Central memory CD8-positive, alpha-beta T cell (primary cell): Measurements from ENCODE around the gene DRC7.
"Not testable (repeated sequence)": the region's sequence is repeated elsewhere in the genome, so short reads cannot be mapped to it uniquely, and the experiment has no call there.

Experiments
- ATAC-seq: fragments of 150-1000 bp; cut with Tn5 transposase; replicated peaks from 2 replicates; pipeline ENCODE4 v1.10.0; 2022; ENCODE audit warnings: mild to moderate bottlenecking, moderate FRiP score, moderate number of reproducible peaks; ENCODE audit not compliant: poor library complexity, severe bottlenecking; ENCODE audit errors: extremely low read depth
- DNase-seq, 2 donors: peaks; one replicate each; pipeline ENCODE4 v3.0.0; 2021; ENCODE audit warnings: low spot score in 2 of 2
- H3K27ac Mint-ChIP-seq: one replicate; pipeline ENCODE4 v1.8.0; 2022; ENCODE audit warnings: low read depth, mild to moderate bottlenecking, moderate library complexity, mixed read lengths
- H3K27me3 Mint-ChIP-seq: one replicate; pipeline ENCODE4 v1.8.0; 2022; ENCODE audit warnings: mixed read lengths
- H3K36me3 Mint-ChIP-seq: one replicate; pipeline ENCODE4 v1.8.0; 2022; ENCODE audit warnings: mild to moderate bottlenecking, moderate library complexity, mixed read lengths; ENCODE audit not compliant: insufficient read depth
- H3K4me1 Mint-ChIP-seq: one replicate; pipeline ENCODE4 v1.8.0; 2022; ENCODE audit warnings: mixed read lengths
- H3K4me3 Mint-ChIP-seq: one replicate; pipeline ENCODE4 v1.8.0; 2022; ENCODE audit warnings: mild to moderate bottlenecking, moderate library complexity, mixed read lengths
- H3K9me3 Mint-ChIP-seq: one replicate; pipeline ENCODE4 v1.8.0; 2022; ENCODE audit warnings: mixed read lengths

The DRC7 gene

GRCh38 chr16:57722651-57723050, 28.0 kb downstream of the DRC7 start:
- ATAC-seq (no peak), DNase-seq (no peak)
- Mint-ChIP-seq H3K27ac (no peak overlapping the region), H3K9me3 (no peaks in the 10 kb centered on the region), H3K36me3 (no peaks in the 10 kb centered on the region), H3K27me3 (no peaks in the 10 kb centered on the region), H3K4me3 (no peak overlapping the region), H3K4me1 (no peaks in the 10 kb centered on the region)

DNA sequence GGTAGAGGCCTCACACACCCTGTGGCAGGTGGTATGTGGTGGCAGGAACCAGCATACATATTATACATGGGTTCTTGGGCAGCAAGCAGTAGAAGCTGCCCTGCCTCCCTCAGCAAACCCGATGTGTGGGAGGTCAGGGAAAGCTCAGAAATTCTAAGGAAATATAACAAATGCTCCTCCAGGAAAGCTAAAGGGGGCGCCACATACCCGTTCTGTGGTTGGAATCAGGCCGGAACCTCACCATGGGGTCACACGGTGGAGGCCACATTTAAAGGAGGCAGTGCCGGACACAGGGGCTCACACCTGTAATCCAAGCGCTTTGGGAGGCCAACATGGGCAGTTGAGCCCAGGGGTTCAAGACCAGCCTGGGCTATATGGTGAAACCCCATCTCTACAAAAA, 28.6 kb downstream of the DRC7 start:
- Mint-ChIP-seq H3K4me1 (no peaks in the 10 kb centered on the region), H3K36me3 (no peaks in the 10 kb centered on the region), H3K9me3 (no peaks in the 10 kb centered on the region), H3K27me3 (no peaks in the 10 kb centered on the region), H3K27ac (no peak overlapping the region), H3K4me3 (no peak overlapping the region)
- no peak for ATAC-seq
- DNase-seq, result no peak

GRCh38 chr16:57724531-57724930, 29.9 kb downstream of the DRC7 start:
- Mint-ChIP-seq H3K27ac (no peak overlapping the region), H3K4me1 (no peaks in the 10 kb centered on the region), H3K9me3 (peaks cover 5% of the 10 kb centered on the region), H3K36me3 (no peaks in the 10 kb centered on the region), H3K4me3 (no peak overlapping the region), H3K27me3 (no peaks in the 10 kb centered on the region)
- ATAC-seq (no peak), DNase-seq (no peak)

GRCh38 chr16:57725151-57725550, 30.5 kb downstream of the DRC7 start:
- DNase-seq (no peak), ATAC-seq (peak; percentile 14)
- H3K27ac Mint-ChIP-seq, result no peak overlapping the region
- H3K36me3 Mint-ChIP-seq, result no peaks in the 10 kb centered on the region
- H3K9me3 Mint-ChIP-seq, result peaks cover 5% of the 10 kb centered on the region
- H3K27me3 Mint-ChIP-seq, result no peaks in the 10 kb centered on the region
- H3K4me3 Mint-ChIP-seq, result no peak overlapping the region
- no peaks in the 10 kb centered on the region for H3K4me1 Mint-ChIP-seq

DNA sequence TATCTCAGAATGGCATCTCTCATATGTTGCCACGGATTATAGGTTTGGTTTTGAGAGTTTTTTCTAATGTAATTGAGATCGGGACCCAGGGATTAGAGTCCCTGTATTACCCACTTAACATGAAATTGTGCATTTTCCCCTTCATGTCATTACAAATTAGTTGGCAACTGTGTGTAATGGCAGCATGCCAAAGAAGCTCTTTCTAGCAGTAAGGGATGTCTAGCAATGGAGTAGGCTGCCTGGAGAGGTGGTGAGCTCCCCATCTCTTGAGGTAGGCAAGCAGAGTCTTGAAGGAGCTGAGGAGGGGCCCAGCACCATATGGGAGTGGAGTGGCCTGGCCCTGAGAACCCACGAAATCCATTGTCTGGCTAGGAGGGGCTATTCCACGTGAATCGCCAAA, 30.9 kb downstream of the DRC7 start:
- Mint-ChIP-seq H3K4me1 (no peaks in the 10 kb centered on the region), H3K27me3 (no peaks in the 10 kb centered on the region), H3K9me3 (peaks cover 5% of the 10 kb centered on the region), H3K27ac (no peak overlapping the region), H3K36me3 (no peaks in the 10 kb centered on the region), H3K4me3 (no peak overlapping the region)
- ATAC-seq (no peak), DNase-seq (no peak)

DNA sequence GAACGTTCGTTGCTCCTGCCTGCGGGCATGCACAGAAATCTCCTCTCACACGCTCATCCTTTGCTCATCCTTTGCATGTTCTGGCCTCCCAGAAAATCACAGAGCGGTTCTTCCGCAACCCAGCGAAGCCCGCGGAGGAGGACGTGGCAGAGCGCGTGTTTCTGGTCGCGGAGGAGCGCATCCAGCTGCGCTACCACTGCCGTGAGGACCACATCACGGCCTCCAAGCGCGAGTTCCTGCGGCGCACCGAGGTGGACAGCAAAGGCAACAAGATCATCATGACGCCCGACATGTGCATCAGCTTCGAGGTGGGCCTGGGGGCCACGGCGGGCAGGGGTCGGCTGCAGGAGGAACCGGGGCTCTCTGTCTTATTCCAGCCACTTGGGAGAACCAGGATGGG, 31.4 kb downstream of the DRC7 start:
- Mint-ChIP-seq H3K9me3 (peaks cover 5% of the 10 kb centered on the region), H3K27ac (no peak overlapping the region), H3K4me3 (no peak overlapping the region), H3K36me3 (no peaks in the 10 kb centered on the region), H3K4me1 (no peaks in the 10 kb centered on the region), H3K27me3 (no peaks in the 10 kb centered on the region)
- no peak for ATAC-seq
- DNase-seq, result no peak

GRCh38 chr16:57726433-57726947, 31.9 kb downstream of the DRC7 start:
- Mint-ChIP-seq H3K4me1 (no peaks in the 10 kb centered on the region), H3K27me3 (no peaks in the 10 kb centered on the region), H3K9me3 (peaks cover 5% of the 10 kb centered on the region), H3K27ac (no peak overlapping the region), H3K36me3 (no peaks in the 10 kb centered on the region), H3K4me3 (no peak overlapping the region)
- DNase-seq (no peak), ATAC-seq (no peak)

GRCh38 chr16:57727610-57728009, 33.0 kb downstream of the DRC7 start:
- Mint-ChIP-seq H3K4me3 (no peak overlapping the region), H3K27ac (no peak overlapping the region)
- DNase-seq, result no peak

DNA sequence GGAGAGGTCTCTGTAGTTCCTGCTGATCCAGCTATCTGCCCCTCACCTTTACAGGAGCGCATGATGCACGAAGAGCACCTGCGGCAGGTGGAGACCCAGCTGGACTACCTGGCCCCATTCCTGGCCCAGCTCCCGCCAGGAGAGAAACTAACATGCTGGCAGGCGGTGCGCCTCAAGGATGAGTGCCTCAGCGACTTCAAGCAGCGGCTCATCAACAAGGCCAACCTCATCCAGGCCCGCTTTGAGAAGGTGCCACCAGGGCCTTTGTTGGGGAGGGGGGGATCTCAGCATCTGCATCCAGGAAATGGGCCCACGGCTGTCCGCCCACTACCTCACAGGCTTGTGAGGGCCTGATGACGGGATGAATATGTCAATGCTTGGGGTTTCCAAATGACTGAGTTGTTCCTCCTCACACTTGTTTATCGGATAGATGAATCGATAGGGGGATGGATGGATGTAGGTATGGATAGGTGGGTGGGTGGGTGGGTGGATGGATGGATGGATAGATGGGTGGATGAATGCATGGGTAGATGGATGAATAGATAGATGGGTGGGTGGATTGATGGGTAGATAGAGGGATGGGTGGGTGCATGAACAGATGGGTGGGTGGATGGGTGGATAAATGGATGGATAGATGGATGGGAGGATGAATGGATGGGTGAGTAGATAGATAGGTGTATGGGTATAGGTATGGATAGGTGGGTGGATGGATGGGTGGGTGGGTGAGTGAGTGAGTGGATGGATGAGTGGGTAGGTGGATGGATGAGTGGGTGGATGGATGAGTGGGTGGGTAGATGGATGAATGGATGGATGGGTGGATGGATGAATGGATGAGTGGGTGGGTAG, 34.0 kb downstream of the DRC7 start:
- ATAC-seq, result no peak
- no peak overlapping the region for H3K27ac Mint-ChIP-seq
- H3K9me3 Mint-ChIP-seq, result peaks cover 5% of the 10 kb centered on the region
- no peaks in the 10 kb centered on the region for H3K4me1 Mint-ChIP-seq
- H3K36me3 Mint-ChIP-seq, result peaks cover 1% of the 10 kb centered on the region
- no peak for DNase-seq
- no peaks in the 10 kb centered on the region for H3K27me3 Mint-ChIP-seq
- H3K4me3 Mint-ChIP-seq, result no peak overlapping the region

More at GRCh38 chr16:57727610-57728009, 33.0 kb downstream of the DRC7 start:
- H3K36me3 Mint-ChIP-seq, result no peaks in the 10 kb centered on the region
- no peak for ATAC-seq
- H3K27me3 Mint-ChIP-seq, result no peaks in the 10 kb centered on the region
- H3K4me1 Mint-ChIP-seq, result no peaks in the 10 kb centered on the region
- peaks cover 5% of the 10 kb centered on the region for H3K9me3 Mint-ChIP-seq

GRCh38 chr16:57729182-57729484, 34.5 kb downstream of the DRC7 start:
- no peak overlapping the region for H3K4me3 Mint-ChIP-seq
- H3K4me1 Mint-ChIP-seq, result no peaks in the 10 kb centered on the region
- H3K36me3 Mint-ChIP-seq, result peaks cover 1% of the 10 kb centered on the region
- H3K27ac Mint-ChIP-seq, result no peak overlapping the region
- no peaks in the 10 kb centered on the region for H3K27me3 Mint-ChIP-seq
- peaks cover 5% of the 10 kb centered on the region for H3K9me3 Mint-ChIP-seq
- no peak for ATAC-seq
- no peak for DNase-seq

GRCh38 chr16:57729852-57730251, 35.2 kb downstream of the DRC7 start:
- H3K4me1 Mint-ChIP-seq, H3K9me3 Mint-ChIP-seq, H3K27me3 Mint-ChIP-seq: not testable (repeated sequence)

GRCh38 chr16:57730771-57731730, 36.4 kb downstream of the DRC7 start:
- Mint-ChIP-seq H3K4me3 (no peak overlapping the region), H3K27ac (no peak overlapping the region)

More at GRCh38 chr16:57729852-57730251, 35.2 kb downstream of the DRC7 start:
- not testable (repeated sequence) for H3K36me3 Mint-ChIP-seq, H3K4me3 Mint-ChIP-seq, H3K27ac Mint-ChIP-seq, ATAC-seq, DNase-seq

More at GRCh38 chr16:57730771-57731730, 36.4 kb downstream of the DRC7 start:
- ATAC-seq (no peak), DNase-seq (no peak)
- Mint-ChIP-seq H3K36me3 (peaks cover 12% of the 10 kb centered on the region), H3K9me3 (peaks cover 5% of the 10 kb centered on the region), H3K4me1 (peaks cover 11% of the 10 kb centered on the region), H3K27me3 (no peaks in the 10 kb centered on the region)
